ENCODE measurements around the gene ALKBH4.

The ALKBH4 gene

DNA sequence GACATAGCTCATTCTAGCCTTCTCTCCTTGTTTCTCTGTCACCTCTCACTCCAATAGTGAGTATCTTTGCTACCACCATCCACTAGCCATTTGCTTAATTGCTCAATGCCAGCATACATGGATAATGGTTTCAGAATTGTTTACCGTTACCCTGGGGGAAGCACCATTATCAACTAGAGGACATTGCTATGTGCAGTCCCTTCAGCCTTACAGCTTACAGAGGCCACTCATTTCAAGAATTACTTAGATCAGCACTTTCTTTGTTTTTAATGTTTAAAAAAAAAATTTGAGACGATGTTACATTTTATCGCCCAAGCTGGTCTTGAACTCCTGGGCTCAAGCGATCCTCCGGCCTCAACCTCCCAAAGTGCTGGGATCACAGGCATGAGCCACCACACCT lies 46.1 kb downstream of the ALKBH4 start:
- H3K4me3 ChIP-seq (ENCODE audit: control insufficient read depth, low read depth, low read length) = no peak overlapping the region
- TF ChIP-seq, protein P1, sequence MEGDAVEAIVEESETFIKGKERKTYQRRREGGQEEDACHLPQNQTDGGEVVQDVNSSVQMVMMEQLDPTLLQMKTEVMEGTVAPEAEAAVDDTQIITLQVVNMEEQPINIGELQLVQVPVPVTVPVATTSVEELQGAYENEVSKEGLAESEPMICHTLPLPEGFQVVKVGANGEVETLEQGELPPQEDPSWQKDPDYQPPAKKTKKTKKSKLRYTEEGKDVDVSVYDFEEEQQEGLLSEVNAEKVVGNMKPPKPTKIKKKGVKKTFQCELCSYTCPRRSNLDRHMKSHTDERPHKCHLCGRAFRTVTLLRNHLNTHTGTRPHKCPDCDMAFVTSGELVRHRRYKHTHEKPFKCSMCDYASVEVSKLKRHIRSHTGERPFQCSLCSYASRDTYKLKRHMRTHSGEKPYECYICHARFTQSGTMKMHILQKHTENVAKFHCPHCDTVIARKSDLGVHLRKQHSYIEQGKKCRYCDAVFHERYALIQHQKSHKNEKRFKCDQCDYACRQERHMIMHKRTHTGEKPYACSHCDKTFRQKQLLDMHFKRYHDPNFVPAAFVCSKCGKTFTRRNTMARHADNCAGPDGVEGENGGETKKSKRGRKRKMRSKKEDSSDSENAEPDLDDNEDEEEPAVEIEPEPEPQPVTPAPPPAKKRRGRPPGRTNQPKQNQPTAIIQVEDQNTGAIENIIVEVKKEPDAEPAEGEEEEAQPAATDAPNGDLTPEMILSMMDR (IDR thresholded peaks at IDR 0.05; ENCODE audit: control insufficient read depth, insufficient read depth, low read depth, low read length, missing control alignments) = no peak

DNA sequence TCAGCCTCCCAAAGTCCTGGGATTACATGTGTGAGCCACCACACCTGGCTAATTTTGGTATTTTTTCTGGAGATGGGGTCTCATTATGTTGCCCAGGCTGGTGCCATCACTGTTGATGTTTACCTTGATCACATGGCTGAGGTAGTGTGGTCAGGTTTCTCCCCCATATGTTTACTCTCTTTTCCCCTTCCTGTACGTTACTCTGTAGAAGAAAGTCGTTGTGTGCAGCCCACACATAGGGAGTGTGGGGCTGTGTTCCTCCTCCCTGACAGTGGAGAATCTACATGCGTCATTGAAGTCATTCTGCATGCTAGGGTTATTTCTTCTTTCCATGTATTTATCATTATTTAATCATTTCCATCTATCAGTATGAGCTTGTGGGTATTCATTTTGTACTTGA lies 47.6 kb downstream of the ALKBH4 start:
- H3K4me3 ChIP-seq (ENCODE audit: control insufficient read depth, low read depth, low read length) = no peak overlapping the region
- no peak for DNase-seq (ENCODE audit: low read depth)
- TF ChIP-seq, protein P1 (IDR thresholded peaks at IDR 0.05; ENCODE audit: control insufficient read depth, insufficient read depth, low read depth, low read length, missing control alignments) = no peak

More for the DNA sequence above, 46.1 kb downstream of the ALKBH4 start:
- no peak for DNase-seq (ENCODE audit: low read depth)

DNA sequence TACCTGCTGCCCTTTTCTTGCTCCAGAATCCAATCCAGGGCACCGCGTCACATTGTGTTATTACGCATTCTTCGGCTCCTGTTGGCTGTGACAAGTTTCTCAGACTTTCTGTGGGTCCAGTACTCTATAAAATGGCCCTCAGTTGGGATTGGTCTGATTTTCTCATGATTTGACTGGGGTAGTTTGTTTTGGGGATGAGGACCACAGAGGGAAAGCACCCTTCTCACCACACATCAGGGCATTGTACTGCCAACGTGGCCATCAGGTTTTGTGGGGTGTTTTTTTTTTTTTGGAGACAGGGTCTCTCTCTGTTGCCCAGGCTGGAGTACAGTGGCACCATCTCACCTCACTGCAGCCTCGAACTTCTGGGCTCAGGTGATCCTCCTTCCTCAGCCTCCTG lies 48.3 kb downstream of the ALKBH4 start:
- TF ChIP-seq, protein P1 (IDR thresholded peaks at IDR 0.05; ENCODE audit: control insufficient read depth, insufficient read depth, low read depth, low read length, missing control alignments) = no peak
- H3K4me3 ChIP-seq (ENCODE audit: control insufficient read depth, low read depth, low read length) = no peak overlapping the region
- no peak for DNase-seq (ENCODE audit: low read depth)

DNA sequence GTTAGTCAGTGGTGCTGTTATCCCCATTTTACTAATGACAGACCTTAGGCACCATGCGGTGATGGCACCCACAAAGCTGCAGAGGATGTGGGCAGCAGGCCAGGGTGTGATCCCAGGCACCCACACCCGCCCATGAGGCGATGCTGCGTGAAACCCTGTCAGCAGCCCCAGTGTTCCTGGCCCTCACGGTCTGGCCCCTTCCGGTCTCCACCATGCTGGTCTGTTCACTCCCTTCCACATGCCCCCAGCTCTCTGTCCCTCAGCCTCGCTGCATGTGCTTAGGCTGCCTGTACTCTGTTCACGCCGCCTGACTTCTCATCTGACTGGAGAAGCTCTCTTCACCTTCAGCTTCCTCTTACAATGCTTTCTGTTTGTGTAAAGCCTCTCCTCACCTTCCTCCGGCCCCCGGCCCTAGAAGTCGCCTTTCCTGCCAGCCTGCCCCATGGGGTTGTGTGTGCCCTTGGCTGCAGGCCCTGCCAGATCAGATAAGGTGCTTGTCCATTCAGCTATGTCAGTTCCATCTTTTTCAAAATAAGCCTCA lies 48.9 kb downstream of the ALKBH4 start:
- no peak overlapping the region for H3K4me3 ChIP-seq (ENCODE audit: control insufficient read depth, low read depth, low read length)
- DNase-seq (ENCODE audit: low read depth) = no peak
- TF ChIP-seq, protein P1 (IDR thresholded peaks at IDR 0.05; ENCODE audit: control insufficient read depth, insufficient read depth, low read depth, low read length, missing control alignments) = no peak

DNA sequence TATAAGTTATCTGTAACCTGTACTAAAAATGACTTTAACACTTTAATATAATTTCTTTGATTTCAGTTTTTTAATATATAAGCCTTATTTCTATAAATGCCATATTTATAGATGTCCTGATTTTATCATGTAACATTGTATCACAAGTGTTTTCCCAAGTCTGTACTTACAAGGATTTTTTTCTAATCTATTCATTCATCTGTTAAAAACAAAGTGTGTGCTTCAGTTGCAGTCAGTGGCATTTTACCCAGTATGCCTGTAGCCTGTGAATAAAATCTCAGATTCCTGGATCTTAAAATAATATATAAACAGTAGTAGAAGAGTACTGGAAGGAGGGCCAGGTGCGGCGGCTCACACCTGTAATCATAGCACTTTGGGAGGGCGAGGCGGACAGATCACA lies 51.1 kb downstream of the ALKBH4 start:
- no peak overlapping the region for H3K4me3 ChIP-seq (ENCODE audit: control insufficient read depth, low read depth, low read length)
- TF ChIP-seq, protein P1 (IDR thresholded peaks at IDR 0.05; ENCODE audit: control insufficient read depth, insufficient read depth, low read depth, low read length, missing control alignments) = no peak
- no peak for DNase-seq (ENCODE audit: low read depth)

DNA sequence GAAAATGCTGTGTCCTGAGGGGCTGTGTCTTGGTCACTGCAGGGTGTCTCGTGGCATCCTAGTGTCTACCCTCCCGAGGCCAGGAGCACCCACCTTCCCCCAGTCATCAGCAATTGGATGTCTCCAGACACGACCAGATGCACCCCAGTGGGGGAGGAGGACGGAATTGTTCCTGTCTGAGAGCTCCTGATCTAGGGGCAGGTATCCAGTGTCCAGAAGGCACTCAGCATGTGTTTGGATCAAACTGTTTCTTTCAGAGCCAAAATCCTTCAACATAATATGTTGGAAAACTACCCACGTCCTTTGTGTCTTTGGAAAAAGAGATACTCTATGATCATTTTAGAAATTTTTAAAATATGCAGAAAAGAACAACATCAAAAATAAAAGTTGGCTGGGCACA lies 51.6 kb downstream of the ALKBH4 start:
- H3K4me3 ChIP-seq (ENCODE audit: control insufficient read depth, low read depth, low read length) = no peak overlapping the region
- DNase-seq (ENCODE audit: low read depth) = no peak
- TF ChIP-seq, protein P1 (IDR thresholded peaks at IDR 0.05; ENCODE audit: control insufficient read depth, insufficient read depth, low read depth, low read length, missing control alignments) = no peak

DNA sequence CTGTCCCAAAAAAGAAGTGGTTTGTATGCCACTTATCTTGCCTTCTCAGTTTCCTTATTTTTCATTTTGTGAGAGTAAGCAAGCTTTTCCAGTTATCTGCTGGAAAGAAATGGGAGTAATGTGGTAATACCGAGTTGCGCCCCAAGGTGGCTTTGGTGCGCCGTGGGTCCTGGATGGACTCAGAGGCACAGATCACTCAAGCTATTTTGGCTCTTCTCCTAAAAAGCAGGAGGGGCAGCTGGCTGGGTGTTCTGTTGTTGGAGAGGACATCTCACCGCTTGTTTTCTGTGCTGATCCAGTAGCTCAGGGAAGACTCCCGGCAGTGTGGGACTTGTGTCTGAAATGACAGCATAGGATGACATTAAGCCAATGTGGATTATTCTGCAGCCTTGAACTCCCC lies 52.1 kb downstream of the ALKBH4 start:
- DNase-seq (ENCODE audit: low read depth) = no peak
- H3K4me3 ChIP-seq (ENCODE audit: control insufficient read depth, low read depth, low read length) = no peak overlapping the region
- TF ChIP-seq, protein P1 (IDR thresholded peaks at IDR 0.05; ENCODE audit: control insufficient read depth, insufficient read depth, low read depth, low read length, missing control alignments) = peak; percentile 41
